Amygdala (tissue), 56 donors: Measurements from ENCODE around the gene TUBA1C.
"Not testable (repeated sequence)": the region's sequence is repeated elsewhere in the genome, so short reads cannot be mapped to it uniquely, and the experiment has no call there.

ENCODE experiments used
- DNase-seq, 56 donors: peaks; one replicate each; lab custom pipeline; 2025; lab: John Stamatoyannopoulos, UW

Gene TUBA1C

GRCh38 chr12:49301760-49302159, 36.9 kb downstream of the TUBA1C start:
- DNase-seq = no peak

GRCh38 chr12:49304161-49304560, 39.3 kb downstream of the TUBA1C start:
- no peak for DNase-seq

GRCh38 chr12:49305762-49306510, 41.1 kb downstream of the TUBA1C start:
- DNase-seq = no peak

- DNase-seq = no peak
Observed at GRCh38 chr12:49309386-49309785, 44.5 kb downstream of the TUBA1C start.

- DNase-seq = not testable (repeated sequence)
Observed at GRCh38 chr12:49310451-49311000, 45.6 kb downstream of the TUBA1C start.

GRCh38 chr12:49314811-49315210, 49.9 kb downstream of the TUBA1C start:
- no peak for DNase-seq

- not testable (repeated sequence) for DNase-seq
Observed at GRCh38 chr12:49317118-49317517, 52.2 kb downstream of the TUBA1C start.

GRCh38 chr12:49320411-49321103, 55.7 kb downstream of the TUBA1C start:
- DNase-seq = not testable (repeated sequence)

GRCh38 chr12:49322367-49322707, 57.5 kb downstream of the TUBA1C start:
- DNase-seq = no peak

GRCh38 chr12:49322708-49323523, 58.0 kb downstream of the TUBA1C start, which contains the start of gene TROAP:
TROAP (plus strand) TSS chr12:49323255; CDS start chr12:49323609, 354 bp downstream.
- DNase-seq = peak; percentile 58 to 99 (median 95)

GRCh38 chr12:49323524-49324097, 58.7 kb downstream of the TUBA1C start:
- DNase-seq = no peak
